SK-N-SH treated with all-trans-retinoic acid at 6 μM for 48 hours (cell line): ENCODE results near the gene DENND5B.
A peak's percentile ranks its signal among the peaks of the same experiment; 100 is the strongest.

Source experiments
- ATAC-seq: fragments of 200-7000 bp; cut with Tn5 transposase; 3 replicates; pipeline ENCODE4 v1.9.1; 2020; ENCODE audit warnings: mild to moderate bottlenecking, moderate library complexity
- ARNTL ChIP-seq: fragments of 450-650 bp; formaldehyde crosslinking; IDR thresholded peaks from 2 replicates; pipeline ENCODE4 v1.5.0; 2020; ENCODE audit warnings: low read depth, mild to moderate bottlenecking, moderate library complexity, borderline replicate concordance
- BACH2 ChIP-seq: fragments of 250-450 bp; sonication (Bioruptor Pico); IDR thresholded peaks from 2 replicates; pipeline ENCODE4 v1.9.0; 2021; ENCODE audit warnings: mild to moderate bottlenecking, borderline replicate concordance
- CREB5 ChIP-seq: fragments of 250-450 bp; sonication (Bioruptor Pico); IDR thresholded peaks from 2 replicates; pipeline ENCODE4 v1.5.1; 2020; ENCODE audit warnings: low read depth, mild to moderate bottlenecking, moderate library complexity
- CSDC2 ChIP-seq: fragments of 250-450 bp; sonication (Bioruptor Pico); IDR thresholded peaks from 2 replicates; pipeline ENCODE4 v1.5.0; 2020; ENCODE audit warnings: mild to moderate bottlenecking, moderate library complexity
- ESRRG ChIP-seq: fragments of 250-450 bp; sonication (Bioruptor Pico); IDR thresholded peaks from 2 replicates; pipeline ENCODE4 v1.6.1; 2021; ENCODE audit warnings: mild to moderate bottlenecking
- GLIS3 ChIP-seq: fragments of 250-450 bp; sonication (Bioruptor Pico); IDR thresholded peaks from 2 replicates; pipeline ENCODE4 v1.5.0; 2020; ENCODE audit warnings: mild to moderate bottlenecking, moderate library complexity
- ISL1 ChIP-seq: fragments of 250-450 bp; sonication (Bioruptor Pico); IDR thresholded peaks from 2 replicates; pipeline ENCODE4 v2.1.2; 2022; ENCODE audit warnings: mild to moderate bottlenecking, moderate library complexity
- OSR1 ChIP-seq: fragments of 250-450 bp; sonication (Bioruptor Pico); IDR thresholded peaks from 2 replicates; pipeline ENCODE4 v1.8.0; 2022; ENCODE audit warnings: moderate library complexity, mild to moderate bottlenecking, inconsistent platforms
- PATZ1 ChIP-seq: fragments of 250-450 bp; sonication (Bioruptor Pico); IDR thresholded peaks from 2 replicates; pipeline ENCODE4 v1.8.0; 2020; ENCODE audit warnings: mild to moderate bottlenecking, moderate library complexity, borderline replicate concordance
- POU6F1 ChIP-seq: fragments of 250-450 bp; sonication (Bioruptor Pico); IDR thresholded peaks from 2 replicates; pipeline ENCODE4 v1.8.0; 2021; ENCODE audit warnings: low read depth, mild to moderate bottlenecking, moderate library complexity, borderline replicate concordance
- PPARA ChIP-seq: fragments of 250-450 bp; sonication (Bioruptor Pico); IDR thresholded peaks from 2 replicates; pipeline ENCODE4 v1.5.0; 2020; ENCODE audit warnings: mild to moderate bottlenecking, borderline replicate concordance
- RARB ChIP-seq: fragments of 250-450 bp; sonication (Bioruptor Pico); IDR thresholded peaks from 2 replicates; pipeline ENCODE4 v1.8.0; 2021; ENCODE audit warnings: mild to moderate bottlenecking, moderate library complexity
- SNAI2 ChIP-seq: fragments of 250-450 bp; sonication (Bioruptor Pico); IDR thresholded peaks from 2 replicates; pipeline ENCODE4 v1.5.0; 2020; ENCODE audit warnings: mild to moderate bottlenecking, moderate library complexity
- TCF4 ChIP-seq: fragments of 250-450 bp; sonication (Bioruptor Pico); IDR thresholded peaks from 2 replicates; pipeline ENCODE4 v1.8.0; 2021; ENCODE audit warnings: mild to moderate bottlenecking, moderate library complexity, borderline replicate concordance
- TOX ChIP-seq: fragments of 250-450 bp; sonication (Bioruptor Pico); IDR thresholded peaks from 2 replicates; pipeline ENCODE4 v1.8.0; 2021; ENCODE audit warnings: mild to moderate bottlenecking, moderate library complexity, borderline replicate concordance
- ZC3H10 ChIP-seq: fragments of 250-450 bp; sonication (Bioruptor Pico); IDR thresholded peaks from 2 replicates; pipeline ENCODE4 v1.5.1; 2021; ENCODE audit warnings: mild to moderate bottlenecking, moderate library complexity
- ZFP3 ChIP-seq: fragments of 250-450 bp; sonication (Bioruptor Pico); IDR thresholded peaks from 2 replicates; pipeline ENCODE4 v1.5.0; 2020; ENCODE audit warnings: mild to moderate bottlenecking, moderate library complexity
- ZFP30 ChIP-seq: fragments of 450-650 bp; formaldehyde crosslinking; IDR thresholded peaks from 2 replicates; pipeline ENCODE4 v1.5.0; 2022; ENCODE audit warnings: mild to moderate bottlenecking, moderate library complexity
- ZNF565 ChIP-seq: fragments of 450-650 bp; formaldehyde crosslinking; conservative IDR thresholded peaks from 2 replicates; pipeline ENCODE4 v1.5.0; 2020; ENCODE audit warnings: low read depth, mild to moderate bottlenecking, moderate library complexity
- ZNF70 ChIP-seq: fragments of 450-650 bp; formaldehyde crosslinking; IDR thresholded peaks from 2 replicates; pipeline ENCODE4 v1.5.0; 2020; ENCODE audit warnings: mild to moderate bottlenecking, moderate library complexity
- ZNF8 ChIP-seq: fragments of 450-650 bp; formaldehyde crosslinking; IDR thresholded peaks from 2 replicates; pipeline ENCODE4 v1.5.0; 2020; ENCODE audit warnings: mild to moderate bottlenecking, moderate library complexity
- TF ChIP-seq, protein P1 (sequence below): fragments of 250-450 bp; sonication (Bioruptor Pico); IDR thresholded peaks from 2 replicates; pipeline ENCODE4 v1.5.0; 2020; ENCODE audit warnings: mild to moderate bottlenecking, moderate library complexity
- TF ChIP-seq, protein P2 (sequence below): fragments of 250-450 bp; sonication (Bioruptor Pico); IDR thresholded peaks from 2 replicates; pipeline ENCODE4 v1.5.1; 2021; ENCODE audit warnings: mild to moderate bottlenecking, moderate library complexity

The DENND5B gene

DNA sequence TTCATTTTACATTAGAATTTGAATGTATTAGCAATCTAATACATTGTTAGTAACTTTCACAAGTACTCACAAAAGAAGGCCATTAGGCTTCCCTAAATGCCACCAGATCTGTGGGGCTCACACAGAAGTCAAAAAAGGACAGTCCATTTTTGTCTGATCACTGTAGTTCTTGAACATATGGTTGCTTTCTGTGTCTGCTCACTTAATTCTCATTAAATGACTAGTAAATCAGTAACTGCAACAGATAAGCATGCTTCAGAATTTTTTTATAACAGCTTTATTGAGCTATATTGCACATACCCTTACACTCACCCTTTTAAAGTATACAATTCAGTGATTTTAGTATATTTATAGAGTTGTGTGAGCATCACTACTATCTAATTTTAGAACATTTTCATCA lies 71.4 kb downstream of the DENND5B start:
- no peak for ATAC-seq
- TF ChIP-seq ZNF70 (no peak), BACH2 (CRISPR knock-in tag) (no peak), ZNF565 (CRISPR knock-in tag) (no peak), ESRRG (CRISPR knock-in tag) (no peak), SNAI2 (no peak), ARNTL (no peak), ZC3H10 (CRISPR knock-in tag) (no peak), CREB5 (CRISPR knock-in tag) (no peak), GLIS3 (no peak), RARB (CRISPR knock-in tag) (no peak), ISL1 (CRISPR knock-in tag) (no peak), CSDC2 (CRISPR knock-in tag) (no peak), TCF4 (CRISPR knock-in tag) (no peak), POU6F1 (CRISPR knock-in tag) (no peak), OSR1 (CRISPR knock-in tag) (no peak), TOX (CRISPR knock-in tag) (no peak), ZFP30 (CRISPR knock-in tag) (no peak), PPARA (CRISPR knock-in tag) (no peak)
- TF ChIP-seq, protein P1, sequence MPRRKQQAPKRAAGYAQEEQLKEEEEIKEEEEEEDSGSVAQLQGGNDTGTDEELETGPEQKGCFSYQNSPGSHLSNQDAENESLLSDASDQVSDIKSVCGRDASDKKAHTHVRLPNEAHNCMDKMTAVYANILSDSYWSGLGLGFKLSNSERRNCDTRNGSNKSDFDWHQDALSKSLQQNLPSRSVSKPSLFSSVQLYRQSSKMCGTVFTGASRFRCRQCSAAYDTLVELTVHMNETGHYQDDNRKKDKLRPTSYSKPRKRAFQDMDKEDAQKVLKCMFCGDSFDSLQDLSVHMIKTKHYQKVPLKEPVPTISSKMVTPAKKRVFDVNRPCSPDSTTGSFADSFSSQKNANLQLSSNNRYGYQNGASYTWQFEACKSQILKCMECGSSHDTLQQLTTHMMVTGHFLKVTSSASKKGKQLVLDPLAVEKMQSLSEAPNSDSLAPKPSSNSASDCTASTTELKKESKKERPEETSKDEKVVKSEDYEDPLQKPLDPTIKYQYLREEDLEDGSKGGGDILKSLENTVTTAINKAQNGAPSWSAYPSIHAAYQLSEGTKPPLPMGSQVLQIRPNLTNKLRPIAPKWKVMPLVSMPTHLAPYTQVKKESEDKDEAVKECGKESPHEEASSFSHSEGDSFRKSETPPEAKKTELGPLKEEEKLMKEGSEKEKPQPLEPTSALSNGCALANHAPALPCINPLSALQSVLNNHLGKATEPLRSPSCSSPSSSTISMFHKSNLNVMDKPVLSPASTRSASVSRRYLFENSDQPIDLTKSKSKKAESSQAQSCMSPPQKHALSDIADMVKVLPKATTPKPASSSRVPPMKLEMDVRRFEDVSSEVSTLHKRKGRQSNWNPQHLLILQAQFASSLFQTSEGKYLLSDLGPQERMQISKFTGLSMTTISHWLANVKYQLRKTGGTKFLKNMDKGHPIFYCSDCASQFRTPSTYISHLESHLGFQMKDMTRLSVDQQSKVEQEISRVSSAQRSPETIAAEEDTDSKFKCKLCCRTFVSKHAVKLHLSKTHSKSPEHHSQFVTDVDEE, result no peak

DNA sequence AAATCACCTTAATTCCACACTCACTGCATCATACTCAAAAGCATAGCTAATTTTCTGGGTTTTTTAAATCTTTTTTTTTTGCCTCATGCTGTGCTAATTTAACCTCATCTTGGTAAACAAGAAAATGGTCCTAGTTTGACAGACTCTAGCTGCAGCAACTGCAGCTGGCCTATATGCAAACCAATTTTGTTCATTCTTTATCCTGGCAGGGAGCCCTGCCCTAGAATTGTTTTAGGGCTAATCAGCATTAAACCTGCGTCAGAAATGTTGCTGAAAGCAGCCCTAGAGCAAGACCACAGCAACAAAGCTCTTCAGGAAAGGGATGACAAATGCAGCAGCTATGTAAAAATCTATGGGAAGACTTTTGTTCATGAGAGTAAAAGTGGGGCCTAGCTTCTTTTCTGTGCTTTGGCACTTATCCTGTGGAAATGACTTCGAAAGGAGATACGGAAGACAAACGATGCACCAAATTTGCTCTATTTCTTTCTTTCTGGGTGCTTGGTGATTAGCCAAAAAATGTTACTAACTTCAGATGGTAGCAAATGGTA lies 72.2 kb downstream of the DENND5B start:
- peak; percentile 91 for ATAC-seq
- TF ChIP-seq OSR1 (CRISPR knock-in tag) (no peak), ZNF565 (CRISPR knock-in tag) (no peak), CSDC2 (CRISPR knock-in tag) (no peak), PATZ1 (CRISPR knock-in tag) (peak; percentile 77), ZFP30 (CRISPR knock-in tag) (no peak), ZC3H10 (CRISPR knock-in tag) (peak; percentile 81), GLIS3 (peak; percentile 76; the same call in 1 of the 2 replicates), ESRRG (CRISPR knock-in tag) (no peak), SNAI2 (no peak), TOX (CRISPR knock-in tag) (peak; percentile 74; the same call in 1 of the 2 replicates), ZNF70 (no peak), ZFP3 (CRISPR knock-in tag) (peak; percentile 60; the same call in 1 of the 2 replicates), CREB5 (CRISPR knock-in tag) (peak; percentile 95), RARB (CRISPR knock-in tag) (no peak), ZNF8 (CRISPR knock-in tag) (0 out of 2 replicates have a peak, but pooled peaks have one; percentile 38), PPARA (CRISPR knock-in tag) (no peak), ARNTL (no peak), POU6F1 (CRISPR knock-in tag) (peak; percentile 79; the same call in 1 of the 2 replicates)
- TF ChIP-seq, protein P1, result 0 out of 2 replicates have a peak, but pooled peaks have one; percentile 8
- TF ChIP-seq, protein P2, sequence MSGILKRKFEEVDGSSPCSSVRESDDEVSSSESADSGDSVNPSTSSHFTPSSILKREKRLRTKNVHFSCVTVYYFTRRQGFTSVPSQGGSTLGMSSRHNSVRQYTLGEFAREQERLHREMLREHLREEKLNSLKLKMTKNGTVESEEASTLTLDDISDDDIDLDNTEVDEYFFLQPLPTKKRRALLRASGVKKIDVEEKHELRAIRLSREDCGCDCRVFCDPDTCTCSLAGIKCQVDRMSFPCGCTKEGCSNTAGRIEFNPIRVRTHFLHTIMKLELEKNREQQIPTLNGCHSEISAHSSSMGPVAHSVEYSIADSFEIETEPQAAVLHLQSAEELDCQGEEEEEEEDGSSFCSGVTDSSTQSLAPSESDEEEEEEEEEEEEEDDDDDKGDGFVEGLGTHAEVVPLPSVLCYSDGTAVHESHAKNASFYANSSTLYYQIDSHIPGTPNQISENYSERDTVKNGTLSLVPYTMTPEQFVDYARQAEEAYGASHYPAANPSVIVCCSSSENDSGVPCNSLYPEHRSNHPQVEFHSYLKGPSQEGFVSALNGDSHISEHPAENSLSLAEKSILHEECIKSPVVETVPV (CRISPR knock-in tag), result peak; percentile 82; the same call in 1 of the 2 replicates
